Measurements from ENCODE around the gene GPR15. TPM values are rescaled to one million over a fixed set of nuclear protein-coding genes. Genes with fewer than 3 reads are reported as not detected.

Gene GPR15
- total and polyA plus RNA-seq, 7 experiments from 2014 or later: 0.52 to 24.2 (median 3.5) TPM

GRCh38 chr3:98514948-98515347 is 16.8 kb upstream of the GPR15 start:
- Histone ChIP-seq H3K27ac (ENCODE audit: low read depth, low read length) (no peak overlapping the region), H3K9me3 (ENCODE audit: control insufficient read depth in 2 of 3, low read length in 3 of 3) (no peaks in the 10 kb centered on the region), H3K4me3 (ENCODE audit: low read length) (no peak overlapping the region), H3K4me1 (ENCODE audit: control insufficient read depth in 2 of 2, insufficient read depth in 2 of 2, low read length in 2 of 2) (peaks cover 0 to 23% of the 10 kb centered on the region in 2 donors), H3K36me3 (ENCODE audit: control insufficient read depth in 2 of 3, insufficient read depth in 3 of 3, low read length in 3 of 3) (peaks cover 4 to 19% (median 4%) of the 10 kb centered on the region in 3 experiments), H3K27me3 (ENCODE audit: control insufficient read depth in 2 of 2, insufficient read depth in 2 of 2, low read length in 2 of 2) (no peaks in the 10 kb centered on the region)
- Mint-ChIP-seq H3K27me3 (no peaks in the 10 kb centered on the region), H3K4me1 (peaks cover 8 to 63% (median 28%) of the 10 kb centered on the region in 7 donors), H3K36me3 (peaks cover 6 to 74% (median 51%) of the 10 kb centered on the region in 5 donors), H3K9me3 (peaks cover 0 to 1% (median 0%) of the 10 kb centered on the region in 11 donors), H3K4me3 (no peak overlapping the region), H3K27ac (no peak overlapping the region)
- intact Hi-C loops (cut with micrococcal nuclease): no loop called here
- CTCF ChIA-PET: no interaction called here
- POLR2A ChIA-PET: no interaction called here
- DNase-seq (no peak), ATAC-seq (no peak)

- Mint-ChIP-seq H3K27ac (peak overlapping the region in 2 of 9 donors; percentile 70 to 73), H3K36me3 (peaks cover 0 to 65% (median 32%) of the 10 kb centered on the region in 5 donors), H3K4me3 (peak overlapping the region in 3 of 10 donors; percentile 9 to 94 (median 14)), H3K9me3 (peaks cover 0 to 2% (median 0%) of the 10 kb centered on the region in 11 donors), H3K27me3 (no peaks in the 10 kb centered on the region), H3K4me1 (peaks cover 31 to 67% (median 58%) of the 10 kb centered on the region in 7 donors)
- DNase-seq: no peak
- Histone ChIP-seq H3K27ac (ENCODE audit: low read depth, low read length) (no peak overlapping the region), H3K27me3 (ENCODE audit: control insufficient read depth in 2 of 2, insufficient read depth in 2 of 2, low read length in 2 of 2) (no peaks in the 10 kb centered on the region), H3K36me3 (ENCODE audit: control insufficient read depth in 2 of 3, insufficient read depth in 3 of 3, low read length in 3 of 3) (peaks cover 4 to 19% (median 4%) of the 10 kb centered on the region in 3 experiments), H3K4me1 (ENCODE audit: control insufficient read depth in 2 of 2, insufficient read depth in 2 of 2, low read length in 2 of 2) (peaks cover 16 to 24% of the 10 kb centered on the region in 2 donors), H3K9me3 (ENCODE audit: control insufficient read depth in 2 of 3, low read length in 3 of 3) (no peaks in the 10 kb centered on the region), H3K4me3 (ENCODE audit: low read length) (no peak overlapping the region)
- intact Hi-C loops (cut with micrococcal nuclease): loop anchor here in 1 of 2 donors (2.0 kb wide), 1 partner anchor 14 kb away; no protein-coding TSS in a partner anchor
- ChIA-PET POLR2A (no interaction called here), CTCF (no interaction called here)
- no peak for ATAC-seq
These were observed 13.0 kb upstream of the GPR15 start for GRCh38 chr3:98518816-98519215.

DNA sequence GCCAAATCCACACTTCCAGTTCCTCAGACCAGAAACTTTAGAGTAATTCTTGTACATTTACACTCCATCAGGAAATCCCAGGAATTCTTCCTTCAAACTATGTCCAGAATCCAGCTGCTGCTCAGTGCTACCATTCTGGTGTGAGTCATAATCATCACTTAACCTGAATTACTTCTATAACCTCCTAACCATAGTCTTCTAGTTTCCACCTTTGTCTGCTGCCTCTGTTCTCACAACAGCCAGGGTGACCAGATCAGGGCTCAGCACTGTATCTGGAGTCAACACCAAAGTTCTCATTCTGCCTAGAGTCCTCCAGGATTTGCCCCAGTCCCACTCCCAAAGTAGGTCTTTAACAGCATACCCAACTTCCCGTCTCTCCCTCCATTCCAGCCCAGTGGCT is 12.4 kb upstream of the GPR15 start:
- peaks cover 16 to 24% of the 10 kb centered on the region in 2 donors for H3K4me1 ChIP-seq (ENCODE audit: control insufficient read depth in 2 of 2, insufficient read depth in 2 of 2, low read length in 2 of 2)
- Mint-ChIP-seq H3K9me3 (peaks cover 0 to 2% (median 0%) of the 10 kb centered on the region in 11 donors), H3K27ac (peak overlapping the region in 7 of 9 donors; percentile 1 to 73 (median 30)), H3K4me3 (peak overlapping the region in 6 of 10 donors; percentile 2 to 94 (median 28)), H3K4me1 (peaks cover 31 to 65% (median 58%) of the 10 kb centered on the region in 7 donors), H3K27me3 (no peaks in the 10 kb centered on the region), H3K36me3 (peaks cover 0 to 68% (median 32%) of the 10 kb centered on the region in 5 donors)
- DNase-seq (no peak), ATAC-seq (no peak)
- intact Hi-C loops (cut with micrococcal nuclease): loop anchor here in 1 of 2 donors (2.0 kb wide), 1 partner anchor 15 kb away; no protein-coding TSS in a partner anchor
- POLR2A ChIA-PET: no interaction called here
- no peak overlapping the region for H3K27ac ChIP-seq (ENCODE audit: low read depth, low read length)
- no peak overlapping the region for H3K4me3 ChIP-seq (ENCODE audit: low read length)
- no peaks in the 10 kb centered on the region for H3K27me3 ChIP-seq (ENCODE audit: control insufficient read depth in 2 of 2, insufficient read depth in 2 of 2, low read length in 2 of 2)
- CTCF ChIA-PET: no interaction called here
- no peaks in the 10 kb centered on the region for H3K9me3 ChIP-seq (ENCODE audit: control insufficient read depth in 2 of 3, low read length in 3 of 3)
- H3K36me3 ChIP-seq (ENCODE audit: control insufficient read depth in 2 of 3, insufficient read depth in 3 of 3, low read length in 3 of 3): peaks cover 4 to 19% (median 4%) of the 10 kb centered on the region in 3 experiments

DNA sequence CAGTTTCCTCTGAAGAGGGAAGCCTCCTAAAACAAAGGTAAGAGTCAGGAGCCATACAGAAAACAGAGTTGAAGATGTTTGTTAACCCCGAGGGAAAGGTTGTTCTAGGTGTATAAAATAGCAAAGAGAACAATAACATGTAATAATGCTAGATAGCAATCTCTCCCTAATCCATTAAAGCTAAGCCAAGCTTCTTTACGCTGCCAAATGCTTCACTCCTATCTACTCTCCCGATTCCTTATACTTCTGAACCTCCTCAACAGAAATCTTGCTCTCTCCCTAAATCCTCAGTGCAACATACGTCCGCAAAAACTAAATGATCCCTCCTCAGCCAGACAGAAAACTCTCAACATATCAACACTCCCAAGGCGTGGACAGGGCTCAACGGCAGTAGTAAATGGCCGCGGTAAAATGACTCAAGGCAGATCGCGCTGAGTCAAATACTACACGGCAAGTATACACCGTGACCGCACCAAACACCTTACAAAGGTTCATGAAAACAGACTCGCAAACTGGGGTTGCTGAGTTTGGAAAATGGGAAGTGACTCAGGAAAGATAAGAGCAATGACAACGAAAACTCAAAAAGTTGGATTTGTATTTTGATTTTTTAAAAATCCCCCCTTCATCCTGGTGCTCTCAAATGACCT is 9.8 kb upstream of the GPR15 start:
- peaks cover 0 to 56% (median 17%) of the 10 kb centered on the region in 5 donors for H3K36me3 Mint-ChIP-seq
- peaks cover 16 to 27% of the 10 kb centered on the region in 2 donors for H3K4me1 ChIP-seq (ENCODE audit: control insufficient read depth in 2 of 2, insufficient read depth in 2 of 2, low read length in 2 of 2)

GRCh38 chr3:98522544-98523281 is 9.1 kb upstream of the GPR15 start, which contains the start of gene CLDND1:
TSS of gene CLDND1 (minus strand) at chr3:98522902. CDS start at chr3:98521424, 1,478 bp downstream.
- Histone ChIP-seq H3K27me3 (ENCODE audit: control insufficient read depth in 2 of 2, insufficient read depth in 2 of 2, low read length in 2 of 2) (no peaks in the 10 kb centered on the region), H3K4me3 (ENCODE audit: low read length) (peak within 1 kb of the TSS; percentile 68), H3K4me1 (ENCODE audit: control insufficient read depth in 2 of 2, insufficient read depth in 2 of 2, low read length in 2 of 2) (peaks cover 16 to 25% of the 10 kb centered on the region in 2 donors), H3K27ac (ENCODE audit: low read depth, low read length) (peak within 1 kb of the TSS; percentile 90), H3K9me3 (ENCODE audit: control insufficient read depth in 2 of 3, low read length in 3 of 3) (no peaks in the 10 kb centered on the region), H3K36me3 (ENCODE audit: control insufficient read depth in 2 of 3, insufficient read depth in 3 of 3, low read length in 3 of 3) (peaks cover 0 to 6% (median 0%) of the 10 kb centered on the region in 3 experiments)
- H3K4me1 Mint-ChIP-seq: peaks cover 31 to 62% (median 51%) of the 10 kb centered on the region in 7 donors
- H3K9me3 Mint-ChIP-seq: peaks cover 0 to 2% (median 0%) of the 10 kb centered on the region in 11 donors
- peak within 1 kb of the TSS; percentile 67 to 99 (median 96) for H3K27ac Mint-ChIP-seq
- ChIA-PET POLR2A (interaction anchor here (0.8 to 2.1 kb wide), 12 partner anchors 11 to 760 kb away, joined by 3 to 14 read pairs (median 4); partner anchors contain the start of gene CPOX), CTCF (interaction anchor here (1.4 kb wide), 1 partner anchor 42 kb away, joined by 4 read pairs; no protein-coding TSS in a partner anchor)
- ATAC-seq (peak; percentile 99), DNase-seq (peak; percentile 88 to 94 (median 93))
- H3K4me3 Mint-ChIP-seq: peak within 1 kb of the TSS; percentile 83 to 99 (median 92)
- H3K36me3 Mint-ChIP-seq: peaks cover 0 to 57% (median 14%) of the 10 kb centered on the region in 5 donors
- no peaks in the 10 kb centered on the region for H3K27me3 Mint-ChIP-seq
- intact Hi-C loops (cut with micrococcal nuclease): loop anchor here (1.0 to 10.0 kb wide), 20 partner anchors 9 to 1879 kb away; partner anchors contain the start of genes ARL6 (in 2 of the 2), CPOX (in 2 of the 2), DCBLD2 (in 2 of the 2) and TBC1D23 (in 2 of the 2)

More for the DNA sequence above, 9.8 kb upstream of the GPR15 start:
- H3K27ac Mint-ChIP-seq: peak overlapping the region; percentile 67 to 97 (median 89)
- no peaks in the 10 kb centered on the region for H3K9me3 ChIP-seq (ENCODE audit: control insufficient read depth in 2 of 3, low read length in 3 of 3)
- intact Hi-C loops (cut with micrococcal nuclease): loop anchor here (1.0 to 10.0 kb wide), 13 partner anchors 14 to 1813 kb away; partner anchors contain the start of genes CMSS1 (in 1 of the 2), CPOX (in 1 of the 2), DCBLD2 (in 1 of the 2) and NIT2 (in 1 of the 2)
- peak overlapping the region; percentile 68 for H3K4me3 ChIP-seq (ENCODE audit: low read length)
- H3K27ac ChIP-seq (ENCODE audit: low read depth, low read length): peak overlapping the region; percentile 90
- H3K4me1 Mint-ChIP-seq: peaks cover 31 to 61% (median 53%) of the 10 kb centered on the region in 7 donors
- H3K27me3 Mint-ChIP-seq: no peaks in the 10 kb centered on the region
- H3K9me3 Mint-ChIP-seq: peaks cover 0 to 2% (median 0%) of the 10 kb centered on the region in 11 donors
- H3K27me3 ChIP-seq (ENCODE audit: control insufficient read depth in 2 of 2, insufficient read depth in 2 of 2, low read length in 2 of 2): no peaks in the 10 kb centered on the region
- ATAC-seq (peak; percentile 44), DNase-seq (peak in 7 of 9 donors; percentile 21 to 47 (median 36))
- POLR2A ChIA-PET: interaction anchor here (0.7 to 2.1 kb wide), 10 partner anchors 10 to 759 kb away, joined by 3 to 14 read pairs (median 4); partner anchors contain the start of gene CPOX
- peak overlapping the region; percentile 83 to 98 (median 90) for H3K4me3 Mint-ChIP-seq
- H3K36me3 ChIP-seq (ENCODE audit: control insufficient read depth in 2 of 3, insufficient read depth in 3 of 3, low read length in 3 of 3): peaks cover 0 to 6% (median 0%) of the 10 kb centered on the region in 3 experiments
- CTCF ChIA-PET: interaction anchor here (1.4 to 1.9 kb wide), 2 partner anchors 43 to 81 kb away, joined by 4 to 6 read pairs; no protein-coding TSS in a partner anchor

DNA sequence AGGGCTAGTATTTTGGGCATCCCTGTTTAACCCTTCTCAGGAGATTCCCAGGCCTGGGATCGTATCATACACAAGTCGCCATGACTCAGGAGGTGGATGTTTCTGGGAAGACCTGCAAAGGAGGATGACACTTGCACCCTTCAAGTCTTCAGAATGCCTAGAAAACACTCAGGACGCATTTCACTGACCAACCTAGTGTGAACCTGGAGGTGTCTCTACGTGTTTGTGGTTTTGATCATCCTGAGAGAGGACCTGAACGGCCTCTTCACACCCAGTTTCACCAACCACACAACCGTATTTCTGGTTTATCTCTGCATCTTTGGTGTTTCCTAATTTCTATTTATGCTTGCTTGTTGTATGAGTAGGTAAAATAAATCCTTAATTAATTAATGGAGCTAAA is 6.3 kb upstream of the GPR15 start:
- Histone ChIP-seq H3K36me3 (ENCODE audit: control insufficient read depth in 2 of 3, insufficient read depth in 3 of 3, low read length in 3 of 3) (no peaks in the 10 kb centered on the region), H3K4me3 (ENCODE audit: low read length) (no peak overlapping the region), H3K27ac (ENCODE audit: low read depth, low read length) (no peak overlapping the region), H3K27me3 (ENCODE audit: control insufficient read depth in 2 of 2, insufficient read depth in 2 of 2, low read length in 2 of 2) (no peaks in the 10 kb centered on the region), H3K4me1 (ENCODE audit: control insufficient read depth in 2 of 2, insufficient read depth in 2 of 2, low read length in 2 of 2) (peaks cover 4 to 14% of the 10 kb centered on the region in 2 donors), H3K9me3 (ENCODE audit: control insufficient read depth in 2 of 3, low read length in 3 of 3) (no peaks in the 10 kb centered on the region)
- Mint-ChIP-seq H3K27me3 (peaks cover 0 to 2% (median 0%) of the 10 kb centered on the region in 5 donors), H3K4me3 (peak overlapping the region in 1 of 10 donors; percentile 40), H3K27ac (peak overlapping the region in 1 of 9 donors; percentile 29), H3K36me3 (peaks cover 0 to 45% (median 0%) of the 10 kb centered on the region in 5 donors), H3K4me1 (peaks cover 15 to 52% (median 25%) of the 10 kb centered on the region in 7 donors), H3K9me3 (peaks cover 0 to 2% (median 0%) of the 10 kb centered on the region in 11 donors)
- ATAC-seq (no peak), DNase-seq (no peak)
- POLR2A ChIA-PET: interaction anchor here (0.6 to 1.0 kb wide), 2 partner anchors 21 to 68 kb away, joined by 3 read pairs; partner anchors contain the start of gene CPOX
- intact Hi-C loops (cut with micrococcal nuclease): loop anchor here in 1 of 2 donors (10.0 kb wide), 1 partner anchor 1739 kb away; the partner anchor contains the start of gene TBC1D23
- CTCF ChIA-PET: no interaction called here
